Liver (tissue), 9 donors: ENCODE measurements around the gene EXOC4. TPM values are rescaled to one million over a fixed set of nuclear protein-coding genes. Genes with fewer than 3 reads are reported as not detected.

Source experiments
- DNase-seq: peaks from one replicate; pipeline ENCODE4 v3.0.0-alpha.2; 2017; ENCODE audit warnings: low spot score
- H3K27ac ChIP-seq, 2 donors: one replicate each; pipeline ENCODE4 v1.7.0; 2013; ENCODE audit warnings: inconsistent platforms in 2 of 2, low read length in 2 of 2, control low read depth in 1 of 2, low read depth in 1 of 2, mild to moderate bottlenecking in 1 of 2
- H3K27me3 ChIP-seq, 4 donors: one replicate each; pipeline versions ENCODE4 v1.6.1 to v1.7.0; 2013; ENCODE audit warnings: low read length in 3 of 4, inconsistent platforms in 1 of 4, mild to moderate bottlenecking in 1 of 4, moderate library complexity in 1 of 4; ENCODE audit not compliant: control insufficient read depth in 4 of 4, insufficient read depth in 4 of 4
- H3K36me3 ChIP-seq, 4 donors: one replicate each; pipeline versions ENCODE4 v1.6.1 to v1.7.0; 2013; ENCODE audit warnings: low read length in 3 of 4, mild to moderate bottlenecking in 3 of 4, low read depth in 1 of 4, moderate library complexity in 1 of 4; ENCODE audit not compliant: control insufficient read depth in 4 of 4, insufficient read depth in 3 of 4
- H3K4me1 ChIP-seq, 4 donors: one replicate each; pipeline versions ENCODE4 v1.6.1 to v1.7.0; 2013; ENCODE audit warnings: low read length in 3 of 4, mild to moderate bottlenecking in 3 of 4, moderate library complexity in 1 of 4; ENCODE audit not compliant: control insufficient read depth in 4 of 4, insufficient read depth in 4 of 4
- H3K4me3 ChIP-seq, 3 donors: one replicate each; pipeline versions ENCODE4 v1.6.1 to v1.7.0; 2013; ENCODE audit warnings: low read length in 3 of 3, control low read depth in 1 of 3, low read depth in 1 of 3, mild to moderate bottlenecking in 1 of 3
- H3K9ac ChIP-seq, 2 donors: one replicate each; pipeline ENCODE4 v1.7.0; 2013; ENCODE audit warnings: low read length in 2 of 2, mild to moderate bottlenecking in 2 of 2, moderate library complexity in 2 of 2, control low read depth in 1 of 2, low read depth in 1 of 2
- H3K9me3 ChIP-seq, 4 donors: one replicate each; pipeline versions ENCODE4 v1.6.1 to v1.7.0; 2013; ENCODE audit warnings: low read length in 3 of 4; ENCODE audit not compliant: control insufficient read depth in 4 of 4
- EGR1 ChIP-seq, 2 donors: IDR thresholded peaks; 2 replicates each; pipeline ENCODE4 v1.6.1; 2016 to 2018; ENCODE audit warnings: antibody characterized with exemption in 2 of 2, low read depth in 2 of 2
- FOXA1 ChIP-seq: IDR thresholded peaks from 2 replicates; pipeline ENCODE4 v1.6.1; 2016; ENCODE audit warnings: antibody characterized with exemption
- FOXA2 ChIP-seq: IDR thresholded peaks from 2 replicates; pipeline ENCODE4 v1.6.1; 2016; ENCODE audit warnings: antibody characterized with exemption
- GABPA ChIP-seq, 2 donors: IDR thresholded peaks in 1 of 2; conservative IDR thresholded peaks in 1 of 2; 2 replicates each; pipeline ENCODE4 v1.6.1; 2016; ENCODE audit warnings: antibody characterized with exemption in 2 of 2, mild to moderate bottlenecking in 1 of 2, moderate library complexity in 1 of 2
- HNF4A ChIP-seq, 2 donors: conservative IDR thresholded peaks; 2 replicates each; pipeline ENCODE4 v1.6.1; 2016; ENCODE audit warnings: antibody characterized with exemption in 2 of 2, mild to moderate bottlenecking in 2 of 2
- HNF4G ChIP-seq: IDR thresholded peaks from 2 replicates; pipeline ENCODE4 v1.6.1; 2016; ENCODE audit warnings: antibody characterized with exemption
- JUND ChIP-seq, 2 donors: IDR thresholded peaks; 2 replicates each; pipeline ENCODE4 v1.6.1; 2016; ENCODE audit warnings: antibody characterized with exemption in 2 of 2
- NR2F2 ChIP-seq: IDR thresholded peaks from 2 replicates; pipeline ENCODE4 v1.6.1; 2016; ENCODE audit warnings: antibody characterized with exemption
- RAD21 ChIP-seq, 2 donors: IDR thresholded peaks; 2 replicates each; pipeline ENCODE4 v1.6.1; 2016; ENCODE audit warnings: antibody characterized with exemption in 2 of 2, mild to moderate bottlenecking in 2 of 2
- RXRA ChIP-seq, 2 donors: IDR thresholded peaks; 2 replicates each; pipeline ENCODE4 v1.6.1; 2017 to 2018; ENCODE audit warnings: antibody characterized with exemption in 2 of 2, mild to moderate bottlenecking in 1 of 2
- SP1 ChIP-seq: IDR thresholded peaks from 2 replicates; pipeline ENCODE4 v1.6.1; 2018; ENCODE audit warnings: antibody characterized with exemption, mild to moderate bottlenecking
- TAF1 ChIP-seq: conservative IDR thresholded peaks from 2 replicates; pipeline ENCODE4 v1.6.1; 2016; ENCODE audit warnings: antibody characterized with exemption, mild to moderate bottlenecking
- YY1 ChIP-seq: IDR thresholded peaks from 2 replicates; pipeline ENCODE4 v1.6.1; 2016; ENCODE audit warnings: antibody characterized with exemption, mild to moderate bottlenecking
- WGBS: extraction: QIAGEN DNeasy Blood & Tissue Kit; methylation state at CpG from one replicate; pipeline ENCODE4 v1.1.7; 2013; 5-methylcytosine and 5-hydroxymethylcytosine counted together
- polyA plus RNA-seq, 2 donors: library from polyadenylated mRNA; stranded (reverse) in 1 of 2; unstranded in 1 of 2; fragments of 200-250 nt in 1 of 2; fragments of >200 nt in 1 of 2; fragmentation: Nextera tagmentation in 1 of 2; extraction: Ambion mirVana in 1 of 2; gene quantifications; one replicate each; pipeline versions ENCODE4 v1.2.1 to v1.2.3, GENCODE V29; 2013 to 2015
- total RNA-seq, 2 donors: library from RNA; depleted of rRNA; stranded (reverse); fragments of >200 nt; gene quantifications; one replicate each; pipeline ENCODE4 v1.2.3, GENCODE V29; 2014
- TF ChIP-seq, protein P1 (sequence below): IDR thresholded peaks from 2 replicates; pipeline ENCODE4 v1.6.1; 2016; ENCODE audit warnings: antibody characterized with exemption
- TF ChIP-seq, protein P2 (sequence below): IDR thresholded peaks from 2 replicates; pipeline ENCODE4 v1.6.1; 2016; ENCODE audit warnings: antibody characterized with exemption
- TF ChIP-seq, protein P3 (sequence below): fragments of 150-350 bp; IDR thresholded peaks from 2 replicates; pipeline ENCODE4 v1.5.1; 2017; ENCODE audit warnings: improper control_type of control experiment, low read depth, low read length; ENCODE audit not compliant: missing input control
- TF ChIP-seq, protein P4 (sequence below): IDR thresholded peaks from 2 replicates; pipeline ENCODE4 v1.6.1; 2016; ENCODE audit warnings: antibody characterized with exemption, mild to moderate bottlenecking
- TF ChIP-seq, protein P5 (sequence below): IDR thresholded peaks from 2 replicates; pipeline ENCODE4 v1.6.1; 2016; ENCODE audit warnings: antibody characterized with exemption
- donor health status: healthy.
- donor health status: healthy.
- donor health status: healthy.
- donor health status: healthy.
- donor health status: healthy.

EXOC4 gene
- total and polyA plus RNA-seq, 4 donors: 9.5 to 55.9 (median 23.6) TPM

DNA sequence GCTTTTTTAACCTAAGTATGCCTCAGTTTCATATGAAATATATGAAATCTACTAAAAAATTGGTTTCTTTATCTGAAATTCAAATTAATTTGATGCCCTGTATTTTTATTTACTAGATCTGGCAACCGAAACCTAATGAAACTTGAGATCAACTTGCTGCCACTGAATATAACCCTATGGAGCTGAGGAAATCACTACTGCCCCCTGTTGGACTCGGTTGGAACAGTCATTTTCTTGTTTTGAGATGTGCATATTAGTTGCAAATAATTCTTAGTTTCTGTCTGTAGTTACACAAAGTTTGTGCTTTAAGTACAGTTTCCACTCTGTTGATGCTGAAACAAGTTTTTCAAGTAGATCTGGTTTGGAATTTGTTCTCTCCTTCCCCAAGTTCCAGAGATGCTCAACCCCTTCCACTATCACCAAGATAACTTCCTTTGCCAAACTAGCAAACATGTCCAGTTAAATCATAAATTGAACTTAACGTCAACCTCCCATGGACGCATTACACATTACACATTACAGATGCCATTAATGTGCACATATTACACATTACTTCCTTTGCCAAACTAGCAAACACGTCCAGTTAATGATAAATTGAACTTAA, 22.2 kb upstream of the EXOC4 start:
- Histone ChIP-seq H3K4me3 (no peak overlapping the region), H3K4me1 (peaks cover 0 to 2% (median 0%) of the 10 kb centered on the region in 4 donors), H3K9me3 (no peaks in the 10 kb centered on the region), H3K27ac (no peak overlapping the region), H3K27me3 (no peaks in the 10 kb centered on the region), H3K36me3 (no peaks in the 10 kb centered on the region), H3K9ac (no peak overlapping the region)
- peak; percentile 53 for DNase-seq
- TF ChIP-seq, protein P1, sequence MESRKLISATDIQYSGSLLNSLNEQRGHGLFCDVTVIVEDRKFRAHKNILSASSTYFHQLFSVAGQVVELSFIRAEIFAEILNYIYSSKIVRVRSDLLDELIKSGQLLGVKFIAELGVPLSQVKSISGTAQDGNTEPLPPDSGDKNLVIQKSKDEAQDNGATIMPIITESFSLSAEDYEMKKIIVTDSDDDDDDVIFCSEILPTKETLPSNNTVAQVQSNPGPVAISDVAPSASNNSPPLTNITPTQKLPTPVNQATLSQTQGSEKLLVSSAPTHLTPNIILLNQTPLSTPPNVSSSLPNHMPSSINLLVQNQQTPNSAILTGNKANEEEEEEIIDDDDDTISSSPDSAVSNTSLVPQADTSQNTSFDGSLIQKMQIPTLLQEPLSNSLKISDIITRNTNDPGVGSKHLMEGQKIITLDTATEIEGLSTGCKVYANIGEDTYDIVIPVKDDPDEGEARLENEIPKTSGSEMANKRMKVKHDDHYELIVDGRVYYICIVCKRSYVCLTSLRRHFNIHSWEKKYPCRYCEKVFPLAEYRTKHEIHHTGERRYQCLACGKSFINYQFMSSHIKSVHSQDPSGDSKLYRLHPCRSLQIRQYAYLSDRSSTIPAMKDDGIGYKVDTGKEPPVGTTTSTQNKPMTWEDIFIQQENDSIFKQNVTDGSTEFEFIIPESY: no peak
- TF ChIP-seq, protein P2, sequence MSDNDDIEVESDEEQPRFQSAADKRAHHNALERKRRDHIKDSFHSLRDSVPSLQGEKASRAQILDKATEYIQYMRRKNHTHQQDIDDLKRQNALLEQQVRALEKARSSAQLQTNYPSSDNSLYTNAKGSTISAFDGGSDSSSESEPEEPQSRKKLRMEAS: no peak
- TF ChIP-seq, protein P3, sequence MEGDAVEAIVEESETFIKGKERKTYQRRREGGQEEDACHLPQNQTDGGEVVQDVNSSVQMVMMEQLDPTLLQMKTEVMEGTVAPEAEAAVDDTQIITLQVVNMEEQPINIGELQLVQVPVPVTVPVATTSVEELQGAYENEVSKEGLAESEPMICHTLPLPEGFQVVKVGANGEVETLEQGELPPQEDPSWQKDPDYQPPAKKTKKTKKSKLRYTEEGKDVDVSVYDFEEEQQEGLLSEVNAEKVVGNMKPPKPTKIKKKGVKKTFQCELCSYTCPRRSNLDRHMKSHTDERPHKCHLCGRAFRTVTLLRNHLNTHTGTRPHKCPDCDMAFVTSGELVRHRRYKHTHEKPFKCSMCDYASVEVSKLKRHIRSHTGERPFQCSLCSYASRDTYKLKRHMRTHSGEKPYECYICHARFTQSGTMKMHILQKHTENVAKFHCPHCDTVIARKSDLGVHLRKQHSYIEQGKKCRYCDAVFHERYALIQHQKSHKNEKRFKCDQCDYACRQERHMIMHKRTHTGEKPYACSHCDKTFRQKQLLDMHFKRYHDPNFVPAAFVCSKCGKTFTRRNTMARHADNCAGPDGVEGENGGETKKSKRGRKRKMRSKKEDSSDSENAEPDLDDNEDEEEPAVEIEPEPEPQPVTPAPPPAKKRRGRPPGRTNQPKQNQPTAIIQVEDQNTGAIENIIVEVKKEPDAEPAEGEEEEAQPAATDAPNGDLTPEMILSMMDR: peak; percentile 68
- TF ChIP-seq HNF4G: no peak
- TF ChIP-seq HNF4A (conservative IDR thresholded peaks at IDR 0.05): no peak
- TF ChIP-seq RAD21 (IDR thresholded peaks at IDR 0.05): peak; percentile 81 to 85
- 21% methylated on average over 5 of the region's 5 CpGs for WGBS

DNA sequence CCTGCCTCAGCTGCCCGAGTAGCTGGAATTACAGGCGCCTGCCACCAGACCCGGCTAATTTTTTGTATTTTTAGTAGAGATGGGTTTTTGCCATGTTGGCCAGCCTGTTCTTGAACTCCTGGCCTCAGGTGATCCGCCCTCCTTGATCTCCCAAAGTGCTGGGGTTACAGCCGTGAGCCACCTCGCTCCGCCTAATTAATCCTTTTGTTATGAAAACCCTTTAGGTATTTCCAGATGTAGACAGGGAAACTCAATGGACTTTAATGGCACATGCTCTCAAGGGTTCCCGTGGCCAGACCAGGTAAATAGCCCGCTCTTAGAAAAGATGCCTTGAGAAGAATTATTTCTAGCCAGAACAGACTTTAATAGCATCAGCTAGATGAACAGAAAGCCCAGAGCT, 19.7 kb upstream of the EXOC4 start:
- H3K27me3 ChIP-seq: no peaks in the 10 kb centered on the region
- no peak for TF ChIP-seq HNF4A (conservative IDR thresholded peaks at IDR 0.05)
- no peak for TF ChIP-seq GABPA (IDR thresholded peaks at IDR 0.05 in 1 of 2, conservative IDR thresholded peaks at IDR 0.05 in 1 of 2)
- no peak for TF ChIP-seq NR2F2
- TF ChIP-seq RAD21 (IDR thresholded peaks at IDR 0.05): no peak
- TF ChIP-seq, protein P2: no peak
- TF ChIP-seq, protein P3: no peak
- TF ChIP-seq, protein P4, sequence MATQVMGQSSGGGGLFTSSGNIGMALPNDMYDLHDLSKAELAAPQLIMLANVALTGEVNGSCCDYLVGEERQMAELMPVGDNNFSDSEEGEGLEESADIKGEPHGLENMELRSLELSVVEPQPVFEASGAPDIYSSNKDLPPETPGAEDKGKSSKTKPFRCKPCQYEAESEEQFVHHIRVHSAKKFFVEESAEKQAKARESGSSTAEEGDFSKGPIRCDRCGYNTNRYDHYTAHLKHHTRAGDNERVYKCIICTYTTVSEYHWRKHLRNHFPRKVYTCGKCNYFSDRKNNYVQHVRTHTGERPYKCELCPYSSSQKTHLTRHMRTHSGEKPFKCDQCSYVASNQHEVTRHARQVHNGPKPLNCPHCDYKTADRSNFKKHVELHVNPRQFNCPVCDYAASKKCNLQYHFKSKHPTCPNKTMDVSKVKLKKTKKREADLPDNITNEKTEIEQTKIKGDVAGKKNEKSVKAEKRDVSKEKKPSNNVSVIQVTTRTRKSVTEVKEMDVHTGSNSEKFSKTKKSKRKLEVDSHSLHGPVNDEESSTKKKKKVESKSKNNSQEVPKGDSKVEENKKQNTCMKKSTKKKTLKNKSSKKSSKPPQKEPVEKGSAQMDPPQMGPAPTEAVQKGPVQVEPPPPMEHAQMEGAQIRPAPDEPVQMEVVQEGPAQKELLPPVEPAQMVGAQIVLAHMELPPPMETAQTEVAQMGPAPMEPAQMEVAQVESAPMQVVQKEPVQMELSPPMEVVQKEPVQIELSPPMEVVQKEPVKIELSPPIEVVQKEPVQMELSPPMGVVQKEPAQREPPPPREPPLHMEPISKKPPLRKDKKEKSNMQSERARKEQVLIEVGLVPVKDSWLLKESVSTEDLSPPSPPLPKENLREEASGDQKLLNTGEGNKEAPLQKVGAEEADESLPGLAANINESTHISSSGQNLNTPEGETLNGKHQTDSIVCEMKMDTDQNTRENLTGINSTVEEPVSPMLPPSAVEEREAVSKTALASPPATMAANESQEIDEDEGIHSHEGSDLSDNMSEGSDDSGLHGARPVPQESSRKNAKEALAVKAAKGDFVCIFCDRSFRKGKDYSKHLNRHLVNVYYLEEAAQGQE: no peak
- no peak for TF ChIP-seq YY1
- TF ChIP-seq, protein P1: no peak
- no peak for TF ChIP-seq EGR1 (IDR thresholded peaks at IDR 0.05; ENCODE audit: low read depth in 2 of 2)
- TF ChIP-seq FOXA2: no peak
- TF ChIP-seq FOXA1: no peak
- no peak for TF ChIP-seq TAF1
- TF ChIP-seq JUND (IDR thresholded peaks at IDR 0.05): no peak
- TF ChIP-seq, protein P5, sequence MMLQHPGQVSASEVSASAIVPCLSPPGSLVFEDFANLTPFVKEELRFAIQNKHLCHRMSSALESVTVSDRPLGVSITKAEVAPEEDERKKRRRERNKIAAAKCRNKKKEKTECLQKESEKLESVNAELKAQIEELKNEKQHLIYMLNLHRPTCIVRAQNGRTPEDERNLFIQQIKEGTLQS: no peak
- no peak for TF ChIP-seq SP1
- TF ChIP-seq RXRA (IDR thresholded peaks at IDR 0.05): no peak
- TF ChIP-seq HNF4G: no peak
- DNase-seq: no peak
- no peak overlapping the region for H3K4me3 ChIP-seq
- no peak overlapping the region for H3K9ac ChIP-seq
- no peaks in the 10 kb centered on the region for H3K9me3 ChIP-seq
- H3K4me1 ChIP-seq: peaks cover 0 to 2% (median 0%) of the 10 kb centered on the region in 4 donors
- no peaks in the 10 kb centered on the region for H3K36me3 ChIP-seq
- WGBS: 90% methylated on average over 9 of the region's 9 CpGs
- no peak overlapping the region for H3K27ac ChIP-seq
